Forelimb muscle (tissue), 1 donor: ENCODE data around the gene DSEL. TPM values are rescaled to one million over a fixed set of nuclear protein-coding genes. Genes with fewer than 3 reads are reported as not detected.

Experiments
- DNase-seq: peaks from one replicate; pipeline ENCODE4 v3.0.0-alpha.2; 2013; ENCODE audit warnings: low read depth
- polyA plus RNA-seq: library from polyadenylated mRNA; unstranded; fragments of 120-200 nt; gene quantifications from one replicate; pipeline ENCODE4 v1.2.1, GENCODE V29; 2013; ENCODE audit not compliant: insufficient read length

The DSEL gene
- polyA plus RNA-seq = 11.9 TPM

GRCh38 chr18:67516539-67517443 lies at the start of gene DSEL:
Gene DSEL, minus strand, starts transcription at chr18:67516720. Its CDS starts 2,112 bp downstream, at chr18:67514608.
- peak; percentile 86 for DNase-seq

- DNase-seq = no peak
Observed at GRCh38 chr18:67553437-67553836, 36.9 kb upstream of the DSEL start.

DNA sequence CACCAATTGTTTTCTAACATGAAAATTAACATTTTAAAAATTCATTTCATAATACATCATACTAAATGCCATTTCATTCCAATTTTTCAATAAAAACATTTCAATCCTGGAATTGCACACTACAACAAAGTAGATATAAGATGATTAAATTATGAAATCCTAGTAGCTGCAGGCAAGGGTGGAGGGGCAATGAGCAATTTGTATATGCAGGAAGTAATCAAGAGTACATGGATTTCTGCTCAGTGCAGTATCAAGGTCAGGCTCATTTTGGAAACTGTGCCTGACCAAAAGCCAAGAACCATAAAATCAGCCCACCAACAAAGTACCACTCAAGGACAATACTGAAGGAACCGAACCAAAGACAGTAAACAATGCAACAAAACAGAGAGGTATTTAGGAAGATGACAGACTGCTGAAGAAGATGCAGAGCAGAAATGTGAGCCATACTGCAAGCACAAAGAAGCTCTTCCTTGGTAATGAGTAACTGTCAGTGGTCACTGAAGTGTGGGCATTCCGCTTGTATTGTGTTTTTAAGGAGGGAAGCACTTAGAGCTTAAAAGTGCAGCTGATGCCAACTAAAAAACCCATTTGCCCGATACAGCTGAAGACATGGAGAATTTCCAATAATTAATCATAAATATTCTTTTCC lies 34.5 kb upstream of the DSEL start:
- DNase-seq = no peak

GRCh38 chr18:67549946-67550345 lies 33.4 kb upstream of the DSEL start:
- DNase-seq = no peak

DNA sequence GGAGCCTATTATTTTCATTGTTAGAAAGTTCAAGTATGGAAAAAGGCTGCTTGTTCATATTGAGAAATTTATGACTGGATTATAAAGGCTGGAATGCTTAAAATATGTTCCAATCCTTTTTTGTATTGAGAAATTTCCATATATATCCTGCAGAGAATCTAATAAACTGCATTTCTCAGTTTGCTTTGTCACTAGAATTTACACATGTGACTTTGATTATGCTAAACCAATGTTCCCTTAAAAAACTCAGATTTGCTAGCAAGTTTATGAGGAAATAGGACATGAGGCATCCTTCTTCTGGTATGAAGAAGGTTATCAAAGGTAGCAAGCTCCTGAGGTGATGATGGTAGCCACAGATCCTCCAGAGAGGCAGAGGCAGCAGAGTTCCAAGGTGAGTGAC lies 29.2 kb upstream of the DSEL start:
- no peak for DNase-seq

- DNase-seq = no peak
Observed at GRCh38 chr18:67540559-67540958, 24.0 kb upstream of the DSEL start.

DNA sequence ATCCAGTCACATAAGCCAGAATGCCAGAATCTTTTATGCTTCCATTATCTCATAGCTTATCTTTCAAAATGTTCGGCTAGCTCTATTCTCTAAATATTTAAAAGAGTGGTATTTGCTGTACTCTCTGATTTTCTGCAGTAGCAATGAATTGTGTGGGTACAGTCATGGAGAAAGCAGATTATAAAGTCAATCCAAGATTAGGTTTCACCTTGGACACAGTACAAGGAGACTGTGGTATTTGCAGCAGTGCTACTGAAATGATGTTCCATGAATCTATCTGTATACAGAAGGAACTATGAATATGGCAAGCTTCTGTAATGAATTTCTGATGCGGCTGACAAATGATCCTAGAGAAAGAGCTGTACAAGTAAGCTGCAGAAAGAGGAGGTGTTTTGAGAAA lies 15.4 kb upstream of the DSEL start:
- no peak for DNase-seq

DNA sequence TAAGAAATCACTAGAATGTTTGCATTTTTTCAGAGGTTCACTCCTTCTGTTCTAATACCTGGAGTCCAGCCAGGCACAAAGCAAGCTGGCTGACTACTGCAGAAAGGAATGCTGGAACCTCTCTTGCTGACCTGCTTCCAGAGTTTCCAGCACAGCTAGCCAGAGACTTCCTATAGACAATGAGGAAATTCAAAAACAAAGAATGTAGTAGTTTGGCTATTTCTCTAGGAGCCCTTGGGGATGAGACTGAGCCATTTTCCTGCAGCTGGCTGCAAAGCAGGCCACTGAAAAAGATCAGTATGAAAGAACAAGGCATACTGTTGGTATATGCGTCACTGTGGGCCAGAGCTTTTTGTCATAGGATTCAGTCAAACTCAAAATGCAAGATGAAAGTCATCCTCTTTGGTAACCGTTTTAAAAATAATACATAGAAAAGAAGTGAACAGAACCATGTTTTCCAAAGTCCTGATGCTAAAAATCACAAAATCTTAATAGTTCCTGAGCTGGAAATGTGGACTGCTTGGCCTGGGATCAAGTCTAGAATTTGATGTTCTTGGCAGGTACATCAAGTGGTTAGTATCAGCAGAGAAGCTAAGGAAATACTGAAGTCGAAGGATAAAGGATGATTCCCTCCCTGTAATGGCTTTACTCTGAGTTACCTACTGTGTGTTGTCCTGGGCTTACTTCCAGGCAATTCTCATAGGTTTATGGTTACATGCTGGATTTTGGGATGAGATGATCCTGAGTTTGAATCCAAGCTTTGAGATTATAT lies 9.0 kb upstream of the DSEL start:
- DNase-seq = peak; percentile 97

DNA sequence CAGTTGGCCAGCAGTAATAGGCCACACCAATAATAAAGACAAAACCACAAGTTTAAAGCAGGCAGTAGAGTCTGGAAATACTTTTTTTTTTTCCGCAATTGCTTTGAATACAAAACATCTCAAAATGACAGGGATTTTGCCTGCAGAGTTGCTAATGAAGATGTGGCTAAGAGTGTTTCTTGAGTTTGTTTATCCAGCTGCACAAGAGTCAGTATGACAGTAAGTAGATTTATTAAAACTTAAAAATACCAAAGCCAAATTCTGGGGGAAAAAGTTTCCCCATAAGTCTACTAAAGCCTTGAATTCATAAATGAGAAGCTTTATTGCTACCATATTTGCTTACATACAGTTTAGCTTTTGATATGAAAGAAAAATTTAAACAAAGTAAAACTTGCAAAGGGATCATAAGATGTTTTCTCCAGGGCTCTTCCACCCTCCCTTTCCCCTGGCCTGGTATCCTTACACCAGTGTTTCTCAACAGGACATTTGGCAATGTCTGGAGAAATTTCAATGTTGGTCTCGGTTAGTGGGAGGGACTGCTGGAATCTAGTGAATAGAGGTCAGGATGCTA lies 3.9 kb upstream of the DSEL start:
- no peak for DNase-seq

DNA sequence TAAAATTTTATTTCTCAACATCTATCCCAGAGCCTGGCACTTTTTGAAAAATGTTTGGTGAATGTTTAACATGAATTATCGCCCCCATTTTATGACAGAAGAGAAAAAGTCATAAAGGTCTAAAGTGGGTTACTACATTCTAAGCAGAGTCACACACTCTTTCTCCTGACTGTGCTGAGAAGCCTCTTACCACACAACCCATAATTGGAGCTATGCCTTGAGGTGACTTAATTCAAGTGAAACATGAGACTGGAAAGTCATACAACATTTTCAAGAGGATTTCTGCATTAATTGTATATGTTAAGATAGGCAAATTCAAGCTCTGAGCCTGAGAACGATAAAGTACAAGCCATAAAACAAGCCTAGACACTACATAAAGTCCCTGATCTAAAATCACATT lies 3.1 kb upstream of the DSEL start:
- no peak for DNase-seq

- DNase-seq = no peak
Observed at GRCh38 chr18:67518566-67518965, 2.0 kb upstream of the DSEL start.

DNA sequence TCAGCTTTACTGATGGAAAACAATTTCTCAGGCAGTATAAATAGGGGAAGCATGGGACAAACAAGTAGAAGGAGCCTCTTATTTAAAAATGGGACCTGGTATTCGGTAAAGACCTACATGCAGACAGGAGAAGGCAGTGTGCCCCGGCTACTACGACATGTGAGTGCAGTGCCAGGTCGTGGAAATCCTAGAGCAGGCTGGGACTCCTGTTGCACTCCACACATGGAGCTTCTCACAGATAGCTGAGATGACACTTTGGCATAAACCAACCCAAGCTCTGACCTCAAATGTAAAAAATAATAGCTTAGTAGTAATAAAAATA lies 885 bp upstream of the DSEL start:
- no peak for DNase-seq

DNA sequence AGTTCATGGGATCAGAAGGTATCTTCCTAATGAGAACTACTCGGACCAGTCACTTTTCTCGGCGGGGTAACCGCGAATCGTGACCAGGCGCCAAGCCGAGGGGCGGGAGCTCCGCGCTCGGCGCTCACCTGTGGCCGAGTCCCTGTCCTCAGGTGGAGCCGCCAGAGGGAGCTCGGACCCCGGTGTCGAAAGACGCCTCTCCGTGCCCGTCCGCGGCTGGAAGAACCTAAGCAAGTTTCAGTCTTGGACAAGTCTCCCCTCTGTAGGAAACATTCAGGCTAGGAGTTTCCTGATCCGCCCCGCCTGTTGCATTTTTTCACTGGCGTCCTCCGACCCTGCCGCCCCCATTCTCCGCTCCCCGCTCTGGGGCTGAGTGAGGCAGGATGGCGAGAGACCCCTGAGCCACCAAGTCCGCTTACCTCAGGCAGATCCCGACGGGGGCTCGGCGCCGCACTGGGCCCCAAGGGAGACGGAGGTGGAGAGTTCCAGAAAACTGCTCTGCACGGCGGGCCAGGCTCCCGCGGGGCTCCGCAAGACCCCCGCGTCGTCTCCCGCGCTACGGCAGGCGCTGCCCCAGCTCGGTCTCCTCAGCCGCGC lies 480 bp downstream of the DSEL start:
- DNase-seq = no peak

DNA sequence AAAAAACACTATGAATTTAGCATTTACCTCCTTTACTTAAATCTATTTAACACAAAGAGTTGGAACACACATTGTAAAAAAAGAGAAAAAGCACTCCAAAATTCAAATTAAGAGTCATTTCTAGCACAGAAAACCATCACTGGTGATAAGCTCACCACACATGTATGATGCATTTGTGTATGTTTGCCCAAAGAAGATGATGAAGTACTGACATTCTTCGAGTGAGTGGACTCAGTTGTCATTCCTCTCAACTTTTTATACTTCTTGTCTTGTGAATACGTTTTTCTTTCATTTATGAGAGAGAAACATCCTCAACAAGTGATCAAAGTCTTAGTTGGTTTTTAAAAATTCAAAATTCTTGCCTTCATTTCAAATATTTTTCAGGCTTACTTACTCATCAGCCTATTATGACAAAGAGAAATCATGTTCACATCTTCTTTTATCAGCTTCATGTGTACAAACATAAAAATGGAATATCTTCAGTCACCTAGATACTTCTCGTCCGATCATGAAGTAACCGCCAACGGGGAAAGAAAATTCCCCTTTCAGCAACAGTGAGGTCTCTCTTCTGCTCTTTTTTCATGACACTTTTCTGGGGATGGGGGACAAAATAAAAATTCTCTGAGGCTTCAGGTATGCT lies 1.5 kb downstream of the DSEL start:
- DNase-seq = no peak

GRCh38 chr18:67514465-67514864 lies 2.1 kb downstream of the DSEL start:
- DNase-seq = no peak

DNA sequence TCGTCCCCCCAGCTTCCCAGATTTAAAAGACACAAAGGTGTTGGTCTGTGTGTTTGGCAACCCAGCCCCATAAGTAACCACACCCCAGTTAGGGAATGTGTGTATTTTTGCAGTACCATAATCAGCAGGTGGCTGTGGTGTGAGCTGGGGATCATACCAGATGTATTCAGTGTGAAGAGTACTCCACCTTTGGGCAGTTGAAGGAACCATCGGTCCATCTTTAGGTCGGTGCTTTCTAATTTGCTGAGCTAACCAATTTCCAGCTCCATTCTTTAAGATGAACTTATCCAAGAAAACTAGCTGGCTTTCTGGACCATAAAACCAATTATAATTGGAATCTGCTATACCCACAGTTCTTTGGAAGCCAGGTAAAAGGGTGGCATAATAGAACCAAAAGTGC lies 3.2 kb downstream of the DSEL start:
- no peak for DNase-seq

DNA sequence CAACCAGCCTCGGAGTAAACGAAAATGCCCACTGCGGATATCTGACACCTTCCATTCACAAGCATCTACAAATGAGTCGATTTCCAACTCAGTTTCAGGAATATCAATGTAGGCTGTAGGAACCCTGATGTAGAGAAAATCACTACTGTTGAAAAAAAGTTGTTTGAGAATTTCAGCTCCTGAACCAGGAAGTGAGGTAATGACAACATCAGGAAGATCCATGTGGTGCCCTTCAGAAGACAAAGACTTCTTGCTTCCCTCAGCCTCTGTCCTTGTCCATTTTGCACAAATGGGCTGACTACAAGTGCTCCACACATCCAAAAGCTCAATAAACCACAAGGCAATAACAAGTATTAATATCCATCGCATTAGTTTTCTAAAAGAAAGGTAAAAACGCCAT lies 4.7 kb downstream of the DSEL start:
- DNase-seq = no peak

DNA sequence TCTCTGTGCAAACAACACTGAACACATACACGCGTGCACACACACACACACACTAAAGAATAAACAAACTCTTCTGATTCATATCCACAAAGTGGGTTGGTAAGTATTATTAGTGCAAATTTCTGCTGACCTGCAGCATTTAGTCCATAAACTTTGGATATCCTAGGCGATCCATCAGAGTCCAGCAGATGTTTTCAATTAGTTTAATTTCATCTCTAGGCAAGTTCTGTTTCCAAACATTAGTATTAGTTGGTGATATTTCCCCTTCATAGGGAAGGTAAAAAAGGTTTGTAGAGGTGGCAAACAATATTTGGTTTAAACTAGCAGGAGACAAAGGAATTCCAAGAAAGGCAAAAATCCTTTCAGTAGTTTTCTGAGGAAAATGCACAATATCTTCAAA lies 5.7 kb downstream of the DSEL start:
- no peak for DNase-seq

DNA sequence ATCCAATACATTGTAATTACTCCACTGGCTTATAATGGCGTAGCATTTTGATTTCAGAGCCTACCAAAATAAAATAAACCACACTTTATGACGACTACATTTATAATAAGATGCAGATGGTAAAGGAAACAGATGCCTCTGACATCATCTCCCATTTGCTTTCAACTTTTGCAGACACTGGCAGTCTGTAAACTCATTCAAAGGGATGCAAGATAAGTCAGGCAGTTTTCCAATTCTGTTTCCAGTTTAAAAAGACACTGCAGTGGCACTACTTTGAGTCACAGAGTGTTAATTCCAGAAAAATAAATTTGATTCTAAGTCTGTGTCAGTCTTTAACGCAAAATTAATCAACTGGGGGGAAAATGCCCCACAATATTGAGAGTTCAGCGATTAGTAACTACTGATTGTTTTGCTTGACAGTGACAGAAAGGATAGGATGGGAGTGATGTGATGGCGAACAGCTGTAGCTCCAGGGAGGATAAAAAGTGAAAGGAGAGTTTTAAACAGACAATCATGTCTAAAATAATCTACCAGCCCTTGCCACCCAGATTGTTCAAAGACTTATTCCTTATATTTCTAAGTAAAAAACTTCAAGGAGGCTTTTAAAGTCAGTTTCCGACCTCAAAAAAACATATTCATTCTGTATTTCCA lies 6.7 kb downstream of the DSEL start:
- no peak for DNase-seq

- no peak for DNase-seq
Observed at GRCh38 chr18:67508146-67508545, 8.4 kb downstream of the DSEL start.

- DNase-seq = no peak
Observed at GRCh38 chr18:67504739-67505138, 11.8 kb downstream of the DSEL start.
